Measurements from ENCODE around the gene IMP4. TPM values are rescaled to one million over a fixed set of nuclear protein-coding genes. Genes with fewer than 3 reads are reported as not detected.
A peak's percentile ranks its signal among the peaks of the same experiment; 100 is the strongest.

IMP4 gene
- total and polyA plus RNA-seq, 8 donors: 46.8 to 84.7 (median 65.0) TPM

DNA sequence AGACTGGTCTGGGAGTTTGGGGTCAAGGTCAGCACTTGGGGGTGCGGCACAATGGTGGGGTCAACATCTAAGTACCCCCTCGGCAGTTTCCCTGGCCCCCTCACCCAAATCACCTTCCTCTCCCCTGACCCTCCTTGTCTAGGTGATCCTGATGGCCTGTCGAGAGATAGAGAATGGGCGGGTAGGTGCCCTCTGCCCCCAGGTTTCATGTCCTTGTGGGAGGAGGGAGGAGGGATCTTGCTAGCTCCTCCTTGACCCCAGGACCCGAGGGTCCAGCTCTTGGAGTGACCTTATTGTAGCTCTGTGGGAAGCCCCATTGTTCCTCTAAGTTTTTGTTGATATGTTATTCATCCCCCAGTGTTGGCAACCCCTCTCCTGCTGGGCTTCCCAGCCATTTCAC is 16.8 kb downstream of the IMP4 start:
- WGBS, 2 donors: 78 to 87% methylated on average over 5 of the region's 5 CpGs
- FAIRE-seq: no peak
- ATAC-seq: no peak
- Histone ChIP-seq H3K27me3 (no peaks in the 10 kb centered on the region), H3K4me3 (no peak overlapping the region), H3K27ac (no peak overlapping the region), H3K4me1 (peaks cover 0 to 8% (median 0%) of the 10 kb centered on the region in 3 donors), H3K36me3 (no peaks in the 10 kb centered on the region), H3K9me3 (no peaks in the 10 kb centered on the region)
- DNase-seq: no peak
- intact Hi-C loops (cut with DNase I): no loop called here
- TF ChIP-seq, protein P1, sequence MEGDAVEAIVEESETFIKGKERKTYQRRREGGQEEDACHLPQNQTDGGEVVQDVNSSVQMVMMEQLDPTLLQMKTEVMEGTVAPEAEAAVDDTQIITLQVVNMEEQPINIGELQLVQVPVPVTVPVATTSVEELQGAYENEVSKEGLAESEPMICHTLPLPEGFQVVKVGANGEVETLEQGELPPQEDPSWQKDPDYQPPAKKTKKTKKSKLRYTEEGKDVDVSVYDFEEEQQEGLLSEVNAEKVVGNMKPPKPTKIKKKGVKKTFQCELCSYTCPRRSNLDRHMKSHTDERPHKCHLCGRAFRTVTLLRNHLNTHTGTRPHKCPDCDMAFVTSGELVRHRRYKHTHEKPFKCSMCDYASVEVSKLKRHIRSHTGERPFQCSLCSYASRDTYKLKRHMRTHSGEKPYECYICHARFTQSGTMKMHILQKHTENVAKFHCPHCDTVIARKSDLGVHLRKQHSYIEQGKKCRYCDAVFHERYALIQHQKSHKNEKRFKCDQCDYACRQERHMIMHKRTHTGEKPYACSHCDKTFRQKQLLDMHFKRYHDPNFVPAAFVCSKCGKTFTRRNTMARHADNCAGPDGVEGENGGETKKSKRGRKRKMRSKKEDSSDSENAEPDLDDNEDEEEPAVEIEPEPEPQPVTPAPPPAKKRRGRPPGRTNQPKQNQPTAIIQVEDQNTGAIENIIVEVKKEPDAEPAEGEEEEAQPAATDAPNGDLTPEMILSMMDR (IDR thresholded peaks at IDR 0.05): no peak

DNA sequence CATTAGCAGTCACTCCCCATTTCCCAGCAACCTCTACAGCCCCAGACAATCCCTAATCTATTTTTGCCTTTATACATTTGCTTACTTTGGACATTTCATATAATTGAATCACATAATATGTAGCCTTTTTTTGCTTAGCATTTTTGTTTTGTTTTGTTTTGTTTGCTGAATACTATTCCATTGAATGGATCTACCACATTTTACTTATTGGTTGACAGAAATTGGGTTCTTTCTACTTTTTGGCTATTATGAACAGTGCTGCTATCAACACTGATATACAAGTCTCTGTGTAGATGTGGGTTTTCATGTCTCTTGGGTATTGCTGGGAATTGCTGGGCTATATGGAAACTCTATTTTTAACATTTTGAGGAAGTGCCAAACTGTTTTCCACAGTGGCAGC is 20.8 kb downstream of the IMP4 start:
- intact Hi-C loops (cut with DNase I): no loop called here
- FAIRE-seq (no peak), DNase-seq (no peak), ATAC-seq (no peak)
- H3K27ac ChIP-seq: no peak overlapping the region
- H3K4me3 ChIP-seq: no peak overlapping the region
- no peaks in the 10 kb centered on the region for H3K27me3 ChIP-seq
- TF ChIP-seq, protein P1 (IDR thresholded peaks at IDR 0.05): no peak
- no peaks in the 10 kb centered on the region for H3K4me1 ChIP-seq
- no peaks in the 10 kb centered on the region for H3K36me3 ChIP-seq
- no peaks in the 10 kb centered on the region for H3K9me3 ChIP-seq

DNA sequence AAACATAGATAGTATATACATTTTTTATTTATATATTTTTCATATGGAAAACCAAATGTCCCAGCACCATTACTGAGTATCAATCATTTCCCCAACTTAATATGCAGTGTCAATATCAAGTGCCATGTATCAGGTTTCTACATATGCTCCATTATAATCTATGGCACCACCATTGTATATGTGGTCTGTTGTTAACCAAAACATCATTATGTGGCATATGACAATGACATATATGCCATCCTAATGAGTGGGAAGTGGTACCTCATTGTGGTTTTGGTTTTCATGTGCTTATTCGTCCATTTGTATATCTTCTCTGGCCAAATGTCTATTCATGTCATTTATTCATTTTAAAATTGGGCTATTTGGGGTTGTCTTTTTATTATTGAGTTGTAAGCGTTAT is 22.4 kb downstream of the IMP4 start:
- 89 to 98% methylated on average over 2 of the region's 2 CpGs for WGBS, 2 donors

DNA sequence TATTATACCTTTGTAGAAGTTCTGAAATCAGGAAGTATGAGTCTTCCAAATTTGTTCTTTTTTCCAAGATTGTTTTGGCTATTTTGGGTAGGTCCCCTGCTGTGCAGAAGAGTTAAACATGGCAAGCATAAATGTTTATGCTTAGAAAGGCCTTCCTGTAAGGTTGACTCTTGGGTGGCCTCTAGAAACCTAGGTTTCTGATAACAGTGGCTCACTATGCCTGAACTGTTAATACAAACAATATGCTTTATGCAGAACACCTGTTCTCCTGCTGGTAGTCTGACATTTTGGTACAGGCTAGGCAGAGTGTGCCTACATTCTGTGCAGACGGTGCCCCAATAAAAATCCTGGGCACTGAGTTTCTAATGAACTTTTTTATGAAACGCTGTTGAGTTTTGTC is 23.3 kb downstream of the IMP4 start:
- intact Hi-C loops (cut with DNase I): no loop called here
- no peak overlapping the region for H3K27ac ChIP-seq
- 78 to 83% methylated on average over 2 of the region's 2 CpGs for WGBS, 2 donors
- FAIRE-seq (no peak), ATAC-seq (peak in 3 of 4 donors; percentile 38 to 58 (median 54)), DNase-seq (no peak)
- no peak overlapping the region for H3K4me3 ChIP-seq
- H3K9me3 ChIP-seq: no peaks in the 10 kb centered on the region
- no peaks in the 10 kb centered on the region for H3K36me3 ChIP-seq
- H3K4me1 ChIP-seq: no peaks in the 10 kb centered on the region
- no peaks in the 10 kb centered on the region for H3K27me3 ChIP-seq
- TF ChIP-seq, protein P1 (IDR thresholded peaks at IDR 0.05): no peak

More for the DNA sequence above, 22.4 kb downstream of the IMP4 start:
- no peaks in the 10 kb centered on the region for H3K27me3 ChIP-seq
- TF ChIP-seq, protein P1 (IDR thresholded peaks at IDR 0.05): no peak
- no peak overlapping the region for H3K4me3 ChIP-seq
- DNase-seq (no peak), FAIRE-seq (no peak), ATAC-seq (no peak)
- H3K27ac ChIP-seq: no peak overlapping the region
- H3K4me1 ChIP-seq: no peaks in the 10 kb centered on the region
- H3K36me3 ChIP-seq: no peaks in the 10 kb centered on the region
- intact Hi-C loops (cut with DNase I): no loop called here
- H3K9me3 ChIP-seq: no peaks in the 10 kb centered on the region

DNA sequence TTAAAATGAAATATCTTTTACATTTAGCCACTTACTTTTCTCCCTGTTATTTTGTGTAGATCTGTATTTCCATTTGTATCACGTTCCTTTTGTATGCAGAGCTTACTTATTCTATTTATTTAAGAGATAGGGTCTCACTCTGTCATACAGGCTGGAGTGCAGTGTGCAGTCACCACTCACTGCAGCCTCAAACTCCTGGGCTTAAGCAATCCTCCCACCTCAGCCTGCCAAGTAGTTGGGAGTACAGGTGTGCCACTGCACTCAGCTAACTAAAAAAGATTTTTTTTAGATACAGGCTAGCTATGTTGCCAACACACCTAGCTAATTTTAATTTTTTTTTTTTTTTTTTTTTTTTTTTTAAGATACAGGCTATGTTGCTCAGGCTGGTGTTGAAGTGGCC is 24.0 kb downstream of the IMP4 start:
- ATAC-seq (peak; percentile 55 to 81 (median 74)), FAIRE-seq (no peak), DNase-seq (no peak)
- Histone ChIP-seq H3K4me1 (peaks cover 0 to 7% (median 0%) of the 10 kb centered on the region in 3 donors), H3K36me3 (no peaks in the 10 kb centered on the region), H3K27me3 (no peaks in the 10 kb centered on the region), H3K27ac (no peak overlapping the region), H3K9me3 (no peaks in the 10 kb centered on the region), H3K4me3 (no peak overlapping the region)
- 33 to 44% methylated on average over 1 of the region's 1 CpG for WGBS, 2 donors
- TF ChIP-seq, protein P1 (IDR thresholded peaks at IDR 0.05): no peak
- intact Hi-C loops (cut with DNase I): no loop called here

Data from pancreas (tissue), 10 donors.